Ovary (tissue), 3 donors: Measurements from ENCODE around the gene GARNL3.

Experiments
- EP300 ChIP-seq: sonication (generic); formaldehyde crosslinking; IDR thresholded peaks from one replicate; pipeline ENCODE4 v1.6.1; 2017; ENCODE audit warnings: antibody characterized with exemption
- POLR2A ChIP-seq: fragments of 450-650 bp; IDR thresholded peaks from one replicate; pipeline ENCODE4 v1.6.1; 2017; ENCODE audit warnings: antibody characterized with exemption, mild to moderate bottlenecking, moderate library complexity
- TF ChIP-seq, protein P1 (sequence below), 3 donors: fragments of 450-650 bp in 2 of 3; fragments of 200-600 bp in 1 of 3; IDR thresholded peaks; one replicate each; pipeline versions ENCODE4 v1.5.1 to v1.8.0; 2016 to 2022; ENCODE audit warnings: antibody characterized with exemption in 3 of 3, mild to moderate bottlenecking in 1 of 3
- donor health status: DM: no; HTN: no; CAD: no.

- TF ChIP-seq POLR2A (no peak), EP300 (no peak)
- TF ChIP-seq, protein P1, sequence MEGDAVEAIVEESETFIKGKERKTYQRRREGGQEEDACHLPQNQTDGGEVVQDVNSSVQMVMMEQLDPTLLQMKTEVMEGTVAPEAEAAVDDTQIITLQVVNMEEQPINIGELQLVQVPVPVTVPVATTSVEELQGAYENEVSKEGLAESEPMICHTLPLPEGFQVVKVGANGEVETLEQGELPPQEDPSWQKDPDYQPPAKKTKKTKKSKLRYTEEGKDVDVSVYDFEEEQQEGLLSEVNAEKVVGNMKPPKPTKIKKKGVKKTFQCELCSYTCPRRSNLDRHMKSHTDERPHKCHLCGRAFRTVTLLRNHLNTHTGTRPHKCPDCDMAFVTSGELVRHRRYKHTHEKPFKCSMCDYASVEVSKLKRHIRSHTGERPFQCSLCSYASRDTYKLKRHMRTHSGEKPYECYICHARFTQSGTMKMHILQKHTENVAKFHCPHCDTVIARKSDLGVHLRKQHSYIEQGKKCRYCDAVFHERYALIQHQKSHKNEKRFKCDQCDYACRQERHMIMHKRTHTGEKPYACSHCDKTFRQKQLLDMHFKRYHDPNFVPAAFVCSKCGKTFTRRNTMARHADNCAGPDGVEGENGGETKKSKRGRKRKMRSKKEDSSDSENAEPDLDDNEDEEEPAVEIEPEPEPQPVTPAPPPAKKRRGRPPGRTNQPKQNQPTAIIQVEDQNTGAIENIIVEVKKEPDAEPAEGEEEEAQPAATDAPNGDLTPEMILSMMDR (IDR thresholded peaks at IDR 0.05), result no peak
These were observed 125.6 kb downstream of the GARNL3 start for GRCh38 chr9:127390248-127390545.
